Posterior vena cava (tissue), 2 donors: Measurements from ENCODE around the gene CD164L2. TPM values are rescaled to one million over a fixed set of nuclear protein-coding genes. Genes with fewer than 3 reads are reported as not detected.
A peak's percentile ranks its signal among the peaks of the same experiment; 100 is the strongest.
"Not testable (repeated sequence)": the region's sequence is repeated elsewhere in the genome, so short reads cannot be mapped to it uniquely, and the experiment has no call there.

Source experiments
- DNase-seq: peaks from one replicate; pipeline ENCODE4 v3.0.0-alpha.2; 2020; ENCODE audit warnings: low spot score
- intact Hi-C, 2 donors: fragments of 100-400 bp; cut with DNase I; formaldehyde crosslinking; loops; one replicate each; pipeline versions ENCODE4 v1.14.1 to v1.14.2; 2022 to 2023
- total RNA-seq, 2 donors: library from RNA; stranded (reverse); fragmentation: NEBNext Ultra II Directional; extraction: Animal tissue kit (Norgen Biotek cat#: 25700); gene quantifications; one replicate each; pipeline ENCODE4 v1.2.1, GENCODE V29; 2021
- donor health status: DM: yes; HTN: yes; CAD: no.
- donor health status: DM: yes; HTN: yes; CAD: no.

CD164L2 gene
- total RNA-seq, 2 donors from 2014 or later = not detected

GRCh38 chr1:27393641-27394281 lies 10.6 kb upstream of the CD164L2 start:
- DNase-seq = no peak
- intact Hi-C loops = loop anchor here (5.0 to 10.0 kb wide), 3 partner anchors 36 to 271 kb away; no protein-coding TSS in a partner anchor

- DNase-seq = no peak
- intact Hi-C loops = loop anchor here (5.0 to 10.0 kb wide), 3 partner anchors 36 to 272 kb away; no protein-coding TSS in a partner anchor
These were observed 9.9 kb upstream of the CD164L2 start for GRCh38 chr1:27392778-27393635.

DNA sequence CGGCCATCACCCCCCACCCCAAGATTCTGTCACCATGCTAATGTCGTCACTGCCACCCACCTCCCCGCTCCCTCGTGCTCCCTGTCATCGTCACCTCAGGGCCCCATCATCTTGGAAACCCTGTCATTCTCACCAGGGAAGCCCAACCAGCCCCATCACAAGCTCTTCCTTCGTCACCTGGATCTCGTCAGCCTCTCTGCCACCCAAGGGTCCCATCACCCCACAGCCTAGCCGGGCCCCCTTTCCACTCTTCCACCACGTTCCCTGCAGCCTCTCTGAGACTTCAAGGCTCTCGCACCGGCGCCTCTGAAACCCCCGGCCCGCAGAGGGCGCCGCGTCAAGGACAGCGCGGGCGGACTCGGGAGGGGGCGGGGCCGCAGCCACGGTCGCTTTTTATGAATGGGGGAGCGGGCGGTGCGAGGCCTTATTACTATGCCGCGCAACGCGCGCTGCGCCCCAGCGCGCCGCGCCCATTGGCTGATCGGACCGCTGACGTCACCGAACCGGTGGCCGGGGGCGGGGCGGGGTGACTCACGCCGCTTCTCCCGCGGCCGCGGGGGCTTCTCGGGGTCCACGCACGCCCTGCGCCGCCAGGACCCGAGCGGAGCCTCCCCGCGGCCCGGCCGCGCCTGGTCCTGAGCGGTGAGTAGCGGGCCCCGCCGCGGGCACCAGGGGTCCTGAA lies 9.1 kb upstream of the CD164L2 start, which contains the start of gene GPR3:
TSS of gene GPR3 (plus strand) at position 527 of the 682 bp plus-strand sequence. CDS start 1,177 bp downstream, outside the sequence.
- peak; percentile 96 for DNase-seq
- intact Hi-C loops = loop anchor here (5.0 to 10.0 kb wide), 3 partner anchors 35 to 273 kb away; no protein-coding TSS in a partner anchor

- intact Hi-C loops = loop anchor here (5.0 to 10.0 kb wide), 3 partner anchors 34 to 273 kb away; no protein-coding TSS in a partner anchor
- peak; percentile 83 for DNase-seq
These were observed 8.5 kb upstream of the CD164L2 start for GRCh38 chr1:27391511-27392095.

GRCh38 chr1:27388337-27389005 lies 5.3 kb upstream of the CD164L2 start:
- intact Hi-C loops = loop anchor here in 1 of 2 donors (5.0 kb wide), 2 partner anchors 86 to 1776 kb away; no protein-coding TSS in a partner anchor
- no peak for DNase-seq

DNA sequence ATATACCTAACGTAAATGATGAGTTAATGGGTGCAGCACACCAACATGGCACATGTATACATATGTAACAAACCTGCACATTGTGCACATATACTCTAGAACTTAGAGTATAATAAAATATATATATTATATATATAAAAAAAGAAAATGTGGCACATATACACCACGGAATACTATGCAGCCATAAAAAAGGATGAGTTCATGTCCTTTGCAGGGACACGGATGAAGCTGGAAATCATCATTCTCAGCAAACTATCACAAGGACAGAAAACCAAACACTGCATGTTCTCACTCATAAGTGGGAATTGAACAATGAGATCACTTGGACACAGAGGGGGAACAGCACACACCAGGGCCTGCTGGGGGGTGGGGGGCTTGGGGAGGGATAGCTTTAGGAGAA lies 1.7 kb upstream of the CD164L2 start:
- intact Hi-C loops = loop anchor here in 1 of 2 donors (5.0 kb wide), 2 partner anchors 82 to 1772 kb away; no protein-coding TSS in a partner anchor
- not testable (repeated sequence) for DNase-seq

DNA sequence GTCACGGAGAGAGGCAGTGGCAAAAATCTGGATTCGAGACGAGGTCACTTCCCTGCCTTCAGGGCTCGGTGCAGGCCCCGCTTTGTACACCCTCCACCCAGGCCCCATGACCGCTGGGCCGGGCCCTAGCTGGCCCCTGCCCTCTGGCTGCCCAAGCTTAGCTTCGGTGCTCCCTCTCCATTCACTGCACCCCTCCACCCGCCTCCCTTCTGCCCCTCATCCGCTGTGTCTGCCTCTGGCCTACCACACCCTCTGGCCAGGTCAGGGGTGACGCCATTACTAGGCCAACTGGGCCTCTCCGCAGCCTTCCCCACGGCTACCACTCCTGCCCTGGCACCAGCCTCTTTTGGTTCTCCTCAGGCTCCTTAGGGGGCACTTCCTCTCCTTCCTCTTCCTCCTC lies 528 bp upstream of the CD164L2 start:
- intact Hi-C loops = no loop called here
- DNase-seq = no peak

DNA sequence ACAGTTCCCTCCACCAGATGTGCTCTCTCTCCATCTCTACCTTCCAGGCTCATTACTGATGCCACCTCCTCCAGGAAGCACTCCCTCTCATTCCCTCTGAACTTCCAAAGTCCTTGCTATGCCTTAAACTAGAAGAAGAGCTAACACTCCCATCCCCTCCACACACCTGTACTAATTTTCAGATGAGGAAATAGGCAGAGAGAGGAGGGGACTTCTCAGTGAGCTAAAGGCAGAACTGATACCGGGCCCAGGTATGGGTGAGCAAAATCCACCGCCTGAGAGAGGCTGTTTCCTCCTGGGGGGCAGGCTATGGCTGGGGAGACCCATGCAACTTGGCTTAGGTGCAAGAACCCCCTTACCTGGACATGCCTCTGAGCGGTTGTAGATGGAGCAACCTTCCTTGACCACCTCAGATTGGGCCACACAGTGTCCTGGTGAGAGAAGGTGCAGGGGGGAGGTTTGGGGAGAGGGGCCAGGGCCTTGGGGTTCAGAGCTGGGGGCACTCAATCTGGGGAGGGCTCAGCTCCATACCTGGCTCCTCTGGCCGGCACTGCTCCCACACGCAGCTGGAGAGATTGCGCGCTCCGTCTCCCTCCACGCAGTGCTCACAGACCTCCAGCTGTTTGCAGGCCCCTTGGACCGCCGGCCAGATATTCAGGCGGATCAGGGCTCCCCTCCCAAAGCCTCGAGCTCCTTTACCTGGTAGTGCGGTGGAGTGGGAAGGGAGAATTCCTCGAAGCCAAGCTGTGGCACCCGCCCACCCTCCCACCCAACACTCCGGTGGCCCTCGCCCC lies 967 bp downstream of the CD164L2 start:
- DNase-seq = no peak
- intact Hi-C loops = no loop called here

GRCh38 chr1:27380766-27381733 lies 2.1 kb downstream of the CD164L2 start:
- DNase-seq = no peak
- intact Hi-C loops = no loop called here

- DNase-seq = no peak
- intact Hi-C loops = no loop called here
These were observed 2.9 kb downstream of the CD164L2 start for GRCh38 chr1:27380224-27380623.

DNA sequence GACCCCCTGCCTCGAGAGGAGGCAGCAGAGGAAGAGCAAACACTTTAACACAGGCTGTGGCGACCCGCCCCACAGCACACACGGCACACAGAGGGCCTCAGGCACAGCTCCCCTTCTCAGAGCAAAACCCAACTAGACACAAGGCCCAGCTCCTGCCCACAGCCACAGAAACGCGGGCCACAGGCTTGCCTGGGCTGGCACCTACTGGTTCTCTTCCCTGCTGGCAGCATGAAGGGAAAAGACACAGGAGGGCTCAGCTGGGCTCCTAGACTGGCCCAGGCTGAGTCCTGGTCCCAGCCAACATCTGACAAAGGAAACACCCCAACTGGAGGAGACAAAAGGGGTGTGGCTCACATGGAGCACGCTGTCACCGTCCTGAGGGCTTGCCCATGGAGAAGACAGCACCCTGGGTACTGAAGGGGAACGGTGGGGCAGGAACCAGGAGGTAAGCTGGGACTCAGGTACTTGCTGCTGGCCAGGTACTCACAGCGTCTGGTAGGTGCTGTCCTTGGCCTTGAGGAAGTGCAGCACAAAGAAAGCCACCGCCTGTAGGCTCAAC lies 3.5 kb downstream of the CD164L2 start:
- intact Hi-C loops = no loop called here
- DNase-seq = no peak

DNA sequence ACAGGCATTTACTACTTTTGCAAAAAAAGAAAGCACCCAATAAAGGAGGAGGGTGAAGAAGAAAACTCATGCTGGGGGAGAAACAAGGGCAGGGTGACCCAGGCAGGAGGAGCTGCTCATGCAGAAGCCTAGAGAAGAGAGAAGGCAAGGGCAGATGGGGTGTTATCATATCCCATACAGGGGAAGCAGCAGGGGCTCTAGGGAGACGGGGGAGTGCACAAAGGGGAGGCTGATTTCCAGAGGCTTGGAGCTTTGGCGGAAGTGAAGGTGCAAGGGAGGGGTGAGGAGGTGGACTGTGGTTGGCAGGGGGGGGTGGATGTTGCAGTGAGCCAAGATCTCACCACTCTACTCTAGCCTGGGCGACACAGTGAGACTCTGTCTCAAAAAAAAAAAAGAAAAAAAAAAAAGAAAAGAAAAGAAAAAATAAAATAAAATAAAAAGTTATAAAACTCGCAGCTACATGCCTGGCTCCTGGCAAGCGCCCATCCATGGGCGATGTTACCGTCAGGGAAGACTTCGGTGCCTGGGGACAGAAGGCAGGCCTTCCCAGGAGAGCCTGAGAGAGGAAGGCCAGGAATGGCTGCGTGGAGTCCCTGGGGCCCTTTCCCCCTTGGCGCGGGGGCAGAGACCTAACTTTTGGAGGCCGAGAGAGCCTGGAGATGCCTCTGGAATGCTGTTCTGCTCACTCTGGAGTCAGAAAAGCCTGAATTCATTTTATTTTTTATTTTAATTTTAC lies 5.2 kb downstream of the CD164L2 start:
- intact Hi-C loops = no loop called here
- no peak for DNase-seq

- peak; percentile 59 for DNase-seq
- intact Hi-C loops = no loop called here
These were observed 8.6 kb downstream of the CD164L2 start, which contains the start of gene FCN3 for GRCh38 chr1:27374362-27375086. Gene FCN3, minus strand, starts transcription at chr1:27374824. Its CDS starts 6 bp downstream, at chr1:27374818.

DNA sequence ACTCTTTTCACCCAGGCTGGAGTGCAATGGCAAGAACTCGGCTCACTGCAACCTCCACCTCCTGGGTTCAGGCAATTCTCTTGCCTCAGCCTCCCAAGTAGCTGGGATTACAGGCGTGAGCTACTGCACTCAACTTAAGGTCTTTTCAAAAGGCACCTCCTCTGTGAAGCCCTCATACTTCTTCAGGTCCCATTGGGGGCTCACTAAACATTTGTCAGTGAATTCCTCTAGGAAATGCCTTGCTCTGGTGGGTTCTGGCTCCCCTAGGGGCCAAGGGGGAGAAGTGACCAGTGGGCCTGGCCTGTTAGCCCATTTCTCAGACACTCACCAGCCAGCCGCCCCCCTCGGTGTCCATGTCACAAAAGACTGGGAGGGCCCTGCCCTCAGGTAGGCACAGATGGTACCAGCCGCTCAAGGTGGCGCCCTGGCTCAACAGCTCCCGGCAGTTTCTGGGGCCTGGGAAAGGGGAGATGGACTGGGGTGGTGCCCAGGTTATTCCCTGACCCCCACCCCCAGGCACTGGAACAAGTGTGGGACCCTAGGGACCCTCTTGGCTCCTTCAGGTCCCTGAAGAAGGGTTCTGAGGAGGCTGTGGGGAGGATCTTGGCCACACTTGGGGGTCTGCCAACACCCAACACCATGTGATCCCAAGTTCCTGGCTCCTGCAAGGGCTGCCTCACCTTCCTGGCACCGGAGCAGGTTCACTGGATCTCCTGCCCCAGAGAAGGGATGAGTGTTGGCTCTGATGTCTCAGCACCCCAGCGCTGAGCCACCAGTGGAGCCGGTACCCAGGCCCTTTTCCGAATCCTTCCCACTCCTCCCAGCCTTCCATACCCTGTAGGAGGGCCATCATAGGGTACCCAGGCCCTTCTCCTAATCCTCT lies 10.1 kb downstream of the CD164L2 start:
- peak; percentile 67 for DNase-seq
- intact Hi-C loops = no loop called here
